SKM-1 (cell line): Measurements from ENCODE around the gene RGS12.

Experiments used
- DNase-seq: peaks from one replicate; lab custom pipeline; 2025; ENCODE audit not compliant: unreplicated experiment; lab: John Stamatoyannopoulos, UW

RGS12 gene

DNA sequence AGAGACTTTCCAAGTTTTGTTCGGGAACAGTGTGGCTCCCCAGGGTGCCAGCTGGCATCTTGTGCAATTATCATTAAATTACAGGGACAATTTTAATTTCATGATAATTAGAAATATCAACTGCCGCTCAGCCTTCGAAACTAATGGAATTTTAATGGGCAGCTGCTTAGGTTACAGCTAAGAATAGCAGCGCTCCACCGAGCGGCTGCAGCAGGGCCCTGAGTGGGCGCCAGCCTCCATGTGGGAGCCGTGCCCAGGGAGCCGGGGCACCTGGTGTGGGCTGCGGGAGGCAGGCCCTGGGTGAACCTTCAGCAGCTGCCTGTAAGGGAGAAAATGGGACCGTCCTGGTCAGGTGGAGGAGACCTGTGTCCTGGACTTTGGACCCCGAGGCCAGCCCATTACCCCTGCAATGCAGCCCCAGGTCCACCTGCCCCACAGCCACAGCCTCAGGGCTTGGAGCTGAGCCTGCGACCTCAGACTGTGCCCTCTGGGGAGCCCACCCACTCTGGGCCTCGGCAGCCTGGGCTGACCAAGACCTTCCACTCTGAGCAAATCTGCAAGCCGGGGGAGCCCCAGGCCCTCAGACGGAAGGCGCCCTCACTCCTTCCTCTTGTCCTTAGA is 22.7 kb upstream of the RGS12 start:
- no peak for DNase-seq

DNA sequence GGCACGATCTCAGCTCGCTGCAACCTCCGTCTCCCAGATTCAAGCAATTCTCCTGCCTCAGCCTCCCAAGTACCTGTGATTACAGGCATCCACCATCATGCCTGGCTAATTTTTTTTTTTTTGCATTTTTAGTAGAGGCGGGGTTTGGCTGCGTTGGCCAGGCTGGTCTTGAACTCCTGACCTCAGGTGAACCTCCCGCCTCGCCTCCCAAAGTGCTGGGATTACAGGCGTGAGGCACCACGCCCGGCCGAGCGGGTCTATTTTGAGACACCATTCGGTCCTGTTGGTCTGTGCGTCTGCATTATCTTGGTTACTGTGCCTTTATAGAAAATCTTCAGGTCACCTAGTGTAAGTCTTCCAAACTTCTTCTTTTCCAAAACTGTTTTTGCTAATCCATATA is 21.7 kb upstream of the RGS12 start:
- DNase-seq: no peak

DNA sequence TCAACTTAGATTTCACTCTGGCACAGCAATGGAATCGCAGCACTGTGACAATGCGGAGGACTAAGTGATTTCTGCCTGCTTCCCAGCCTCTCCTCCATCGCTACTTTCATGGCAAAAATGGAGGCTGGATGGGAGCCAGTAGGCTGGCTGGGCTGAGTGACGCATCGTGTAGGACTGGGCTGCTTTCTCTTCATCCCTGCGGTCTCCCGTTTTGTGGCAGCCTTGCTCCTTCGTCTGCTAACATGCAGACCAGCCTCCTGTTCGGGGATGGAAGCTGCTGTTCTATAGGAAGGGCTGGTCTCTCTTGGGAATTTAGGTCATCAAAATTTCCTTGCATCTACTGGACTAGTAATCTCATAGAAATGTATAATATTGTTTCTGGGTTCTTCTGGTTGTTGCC is 15.8 kb upstream of the RGS12 start:
- no peak for DNase-seq

DNA sequence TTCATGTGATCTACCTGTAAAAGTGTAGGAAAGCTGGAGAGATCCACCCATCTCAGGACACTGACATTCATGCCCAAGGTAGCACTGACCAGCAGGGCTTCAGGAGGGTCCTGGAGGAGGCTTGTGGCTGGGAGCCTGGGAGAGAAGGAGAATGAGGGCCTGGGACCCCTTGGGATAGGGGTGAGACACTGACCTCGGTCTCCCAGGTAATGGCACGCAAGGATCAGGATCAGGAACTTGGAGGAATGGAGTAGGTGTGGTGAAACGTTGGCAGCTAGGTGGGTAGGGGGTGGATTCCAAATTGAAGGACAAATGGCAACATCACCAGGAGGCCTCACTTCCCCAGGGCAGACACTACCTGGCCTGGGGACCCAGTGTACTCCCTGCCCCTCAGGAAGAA is 12.4 kb upstream of the RGS12 start:
- no peak for DNase-seq

DNA sequence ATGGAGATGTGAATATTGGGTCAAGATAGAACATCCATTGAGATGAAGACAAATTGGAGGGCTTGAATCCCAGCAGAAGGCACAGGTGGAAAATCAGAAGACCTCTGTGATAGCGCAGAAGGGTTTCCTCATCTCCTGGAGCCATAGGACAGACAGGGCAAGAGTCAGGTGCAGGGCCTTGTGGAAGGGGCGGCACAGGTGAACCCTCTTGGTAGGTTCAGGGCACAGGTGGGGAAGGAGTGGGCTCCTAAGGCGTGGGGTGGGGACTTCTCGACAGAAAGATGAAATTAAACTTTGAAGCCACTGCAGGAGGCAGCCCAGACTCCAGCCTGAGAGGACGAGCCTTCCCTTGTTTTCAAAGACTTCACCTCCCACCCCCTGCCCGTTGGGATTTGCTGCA is 9.3 kb upstream of the RGS12 start:
- no peak for DNase-seq

DNA sequence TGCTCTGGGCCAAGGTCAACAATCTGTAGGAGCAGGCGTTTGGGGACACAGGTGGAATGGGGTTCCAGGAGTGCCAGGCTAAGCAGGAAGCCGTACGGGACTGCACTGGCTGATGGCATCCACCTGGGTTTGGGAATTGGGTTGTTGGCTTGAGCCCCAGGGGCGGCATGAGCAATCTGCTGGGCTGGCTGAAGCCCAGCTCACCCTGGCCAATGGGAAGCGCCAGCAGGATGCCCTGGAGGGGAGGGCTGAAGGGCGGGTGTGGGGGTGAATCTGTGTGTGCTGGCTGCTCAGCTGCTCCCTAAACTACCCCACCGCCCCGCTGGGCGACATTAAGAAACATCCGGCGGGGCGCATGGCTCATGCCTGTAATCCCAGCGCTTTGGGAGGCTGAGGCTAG is 8.9 kb upstream of the RGS12 start:
- no peak for DNase-seq

DNA sequence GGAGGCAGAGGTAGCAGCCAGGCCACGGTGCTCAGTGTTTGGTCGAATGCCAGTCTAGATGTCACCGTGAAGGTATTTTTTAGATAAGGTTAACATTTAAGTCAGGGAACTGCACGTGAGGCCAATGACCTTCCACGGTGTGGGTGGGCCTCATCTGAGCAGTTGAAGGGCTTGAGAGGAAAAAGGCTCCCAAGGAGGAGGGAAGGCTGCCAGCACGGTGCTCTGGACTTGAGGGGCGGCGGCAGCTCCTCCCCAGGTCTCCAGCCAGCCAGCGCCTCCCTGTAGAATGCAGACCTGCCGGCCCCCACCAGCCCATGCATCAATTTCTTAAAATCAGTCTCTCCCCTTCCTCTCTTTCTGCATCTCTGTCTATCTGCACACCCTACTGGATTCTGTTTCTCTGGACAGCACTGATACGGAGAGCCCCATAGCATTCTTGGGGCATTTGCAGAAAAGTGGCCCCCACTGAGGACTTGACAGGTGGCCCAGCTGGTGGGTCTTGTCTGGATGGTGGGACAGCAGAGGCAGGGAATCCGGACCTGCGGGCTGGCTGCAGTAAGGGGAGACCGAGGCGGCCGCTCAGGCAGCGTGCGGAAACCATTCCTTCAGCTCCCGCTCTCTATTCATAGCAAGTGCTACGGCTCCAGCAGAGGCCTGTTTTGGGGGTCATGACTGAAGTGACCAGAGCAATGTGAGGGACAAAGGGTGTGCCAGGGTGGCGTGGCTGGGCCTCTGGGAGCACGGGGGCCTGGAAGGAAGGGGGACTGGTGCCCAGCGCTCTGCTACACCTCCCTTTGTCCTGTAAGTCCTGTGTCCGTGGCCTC is 7.9 kb upstream of the RGS12 start:
- no peak for DNase-seq

DNA sequence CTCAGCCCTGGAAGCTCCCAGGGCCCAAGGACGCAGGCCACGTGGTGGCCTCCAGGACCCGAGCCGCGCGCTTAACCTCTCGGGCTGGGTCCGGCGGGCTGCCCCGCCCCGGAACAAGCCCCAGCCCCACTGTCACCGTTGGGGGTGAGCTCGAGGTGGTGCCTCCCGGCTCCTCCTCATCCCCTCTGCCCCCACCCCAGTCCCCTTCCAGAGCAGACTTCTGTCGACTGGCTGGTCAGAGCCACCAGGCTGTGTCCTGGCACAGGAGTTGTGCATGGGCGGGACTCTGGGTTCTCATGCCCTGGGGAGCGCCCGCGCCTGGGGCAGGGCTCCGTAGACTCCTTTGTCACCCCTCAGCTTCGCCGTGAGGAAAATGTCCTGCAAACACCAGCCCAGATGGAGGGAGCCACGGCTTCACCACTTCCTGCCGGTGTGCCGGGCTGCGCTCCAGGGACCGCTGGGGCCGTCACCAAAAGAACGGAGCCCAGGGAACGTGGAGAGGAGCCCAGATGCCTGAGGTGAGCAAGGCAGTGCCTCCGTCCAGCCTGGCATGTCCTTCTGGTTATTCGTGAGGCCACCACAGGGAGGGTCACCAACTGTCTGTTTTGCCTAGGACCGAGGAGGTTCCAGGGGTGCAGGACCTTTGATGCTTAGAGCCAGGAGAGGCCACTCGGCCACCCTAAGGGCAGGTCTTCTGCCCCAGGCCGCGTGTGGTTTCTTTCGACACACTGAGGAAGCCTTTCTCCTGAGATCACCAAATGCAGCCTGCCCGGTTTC is 7.1 kb upstream of the RGS12 start:
- peak; percentile 98 for DNase-seq

DNA sequence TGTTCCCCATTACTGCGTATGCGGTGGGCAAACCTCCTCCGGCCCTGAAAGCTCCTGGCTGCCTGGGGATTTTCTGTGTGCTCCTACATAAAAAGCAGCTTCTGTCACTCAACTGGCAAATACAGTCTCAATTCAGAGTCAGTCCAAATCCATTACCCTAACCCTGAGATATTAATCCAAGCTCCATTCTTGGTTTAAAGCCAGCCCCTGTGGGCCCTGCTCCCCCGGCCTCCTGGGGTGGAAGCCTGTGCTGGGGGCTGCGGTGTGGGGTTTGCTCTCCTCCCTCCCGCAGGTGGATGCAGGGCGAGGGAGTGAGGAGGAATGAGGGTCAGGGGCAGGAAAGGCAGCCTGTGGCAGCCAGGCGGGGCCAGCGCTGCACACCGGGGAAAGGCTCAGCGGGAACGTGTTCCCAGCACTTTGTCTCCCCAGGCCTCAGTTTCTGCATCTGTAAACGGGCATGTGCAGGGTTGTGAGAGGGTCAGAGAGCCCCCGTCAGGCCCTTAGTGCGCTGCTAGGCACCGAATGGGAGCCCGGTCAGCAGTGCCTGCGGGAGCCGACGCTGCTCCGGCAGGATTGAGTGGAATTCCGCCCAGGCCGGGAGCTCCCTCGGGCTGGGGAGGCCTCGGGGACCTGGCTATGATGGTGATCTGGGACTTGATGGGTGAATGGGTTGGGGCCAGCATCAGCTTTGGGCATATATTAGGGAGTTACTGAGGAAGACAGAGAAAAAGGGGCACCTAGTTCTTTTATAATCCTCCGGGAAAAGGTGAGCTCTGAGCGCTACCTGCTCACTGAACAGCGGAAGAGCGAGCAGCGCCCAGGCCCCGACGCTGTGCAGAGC is 6.3 kb upstream of the RGS12 start:
- no peak for DNase-seq

DNA sequence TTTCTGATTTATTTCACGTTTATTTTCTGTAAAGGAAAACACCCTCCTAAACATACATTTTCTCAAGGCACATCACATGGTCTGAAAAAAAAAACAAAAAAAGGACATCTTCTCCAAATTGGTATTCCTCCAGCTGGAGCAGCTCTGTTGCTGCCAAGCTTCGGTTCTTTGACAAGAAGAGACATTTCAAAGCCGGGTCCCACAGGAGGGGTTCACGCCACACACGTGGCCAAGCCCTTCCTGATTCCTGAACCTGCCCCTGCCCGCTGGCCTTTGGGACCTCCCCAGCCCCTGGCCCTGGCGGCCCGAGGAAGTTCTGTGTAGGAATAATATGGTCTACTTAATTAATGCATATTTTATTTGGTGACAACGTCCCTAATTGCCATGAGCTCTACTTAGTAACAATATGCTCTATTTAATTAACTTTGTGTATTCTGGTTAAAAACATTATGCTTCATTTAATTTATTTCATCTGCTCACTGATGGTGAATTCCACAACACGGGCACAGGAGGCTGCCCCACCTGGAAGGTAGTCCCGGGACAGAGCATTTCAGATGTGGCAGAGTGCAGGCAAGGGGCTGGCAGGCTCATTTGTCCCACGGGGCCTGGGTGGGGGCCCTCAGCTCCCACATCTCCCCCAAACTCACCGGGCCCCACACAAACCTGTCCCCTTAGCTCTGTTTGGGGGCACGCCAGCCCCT is 5.4 kb upstream of the RGS12 start:
- no peak for DNase-seq

DNA sequence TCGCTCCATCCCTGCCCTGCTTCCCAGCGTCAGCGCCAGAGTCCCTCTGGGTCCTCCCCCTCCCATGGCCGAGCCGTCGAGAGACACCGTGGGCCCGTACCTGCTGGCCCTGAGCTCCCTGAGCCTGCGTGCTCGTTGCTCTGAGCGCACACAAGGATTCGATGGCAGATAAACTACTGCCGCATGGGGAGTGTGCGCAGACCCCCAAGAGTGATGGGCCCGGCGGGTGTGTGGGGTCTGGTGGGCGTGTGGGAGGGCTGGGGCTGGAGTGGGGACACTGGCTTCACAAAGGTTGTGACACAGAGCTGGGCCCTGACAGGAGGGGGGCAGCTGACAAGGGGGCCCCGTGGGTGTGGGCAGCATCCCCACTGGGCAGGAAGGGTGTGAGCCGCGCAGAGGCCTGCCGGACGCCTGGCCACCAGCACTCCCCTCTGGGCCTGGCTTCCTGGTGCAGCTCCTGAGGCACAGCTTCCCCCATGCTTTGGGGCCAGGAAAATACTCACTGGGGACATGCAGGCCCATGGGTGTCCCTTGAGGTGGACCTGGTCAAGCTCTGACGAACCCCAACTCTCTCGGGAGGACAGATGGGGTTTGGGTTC is 4.8 kb upstream of the RGS12 start:
- DNase-seq: no peak

DNA sequence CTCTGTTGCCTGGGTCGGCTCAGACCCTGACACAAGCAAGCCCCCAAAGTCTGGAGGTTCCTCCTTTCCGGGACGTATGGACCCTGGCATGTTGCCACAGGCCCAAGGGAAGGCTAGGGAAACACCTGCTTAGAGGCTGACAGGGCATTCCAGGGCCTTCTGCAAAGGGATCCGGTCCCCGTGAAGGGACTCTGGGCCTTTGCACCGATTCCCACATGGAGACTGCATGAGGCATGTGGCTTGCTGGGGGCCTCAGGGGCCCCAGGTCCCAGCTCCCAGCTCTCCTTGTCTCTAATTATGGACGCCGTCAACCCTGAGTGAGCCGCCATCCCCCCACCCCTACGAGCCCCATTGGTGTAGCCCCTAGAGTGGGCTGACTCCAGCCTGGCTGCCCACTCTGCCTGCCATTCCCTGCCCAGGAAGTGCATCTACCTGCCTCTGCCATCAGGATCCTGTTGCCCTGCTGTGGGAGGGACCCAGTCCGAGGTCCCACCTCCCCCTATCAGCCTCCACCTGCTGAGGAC is 4.2 kb upstream of the RGS12 start:
- DNase-seq: no peak

DNA sequence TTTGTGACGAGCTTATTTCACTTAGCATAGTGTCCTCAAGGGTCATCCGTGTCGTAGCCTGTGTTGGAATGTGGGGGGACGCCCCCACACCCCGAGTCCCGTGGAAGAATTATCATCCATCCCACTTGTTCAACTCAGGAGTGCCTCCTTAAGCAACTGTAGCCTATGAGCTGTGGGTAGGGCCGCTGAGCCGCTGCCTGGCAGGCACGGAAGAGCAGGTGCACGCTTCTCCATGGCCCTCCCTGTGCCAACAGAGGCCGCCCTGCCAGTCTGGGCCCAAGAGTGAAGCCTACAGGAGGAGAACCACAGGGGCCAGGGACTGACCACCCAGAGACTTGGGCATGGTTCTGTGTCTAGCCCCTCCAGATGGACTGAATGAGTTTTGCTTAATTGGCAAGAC is 2.3 kb upstream of the RGS12 start:
- DNase-seq: no peak

DNA sequence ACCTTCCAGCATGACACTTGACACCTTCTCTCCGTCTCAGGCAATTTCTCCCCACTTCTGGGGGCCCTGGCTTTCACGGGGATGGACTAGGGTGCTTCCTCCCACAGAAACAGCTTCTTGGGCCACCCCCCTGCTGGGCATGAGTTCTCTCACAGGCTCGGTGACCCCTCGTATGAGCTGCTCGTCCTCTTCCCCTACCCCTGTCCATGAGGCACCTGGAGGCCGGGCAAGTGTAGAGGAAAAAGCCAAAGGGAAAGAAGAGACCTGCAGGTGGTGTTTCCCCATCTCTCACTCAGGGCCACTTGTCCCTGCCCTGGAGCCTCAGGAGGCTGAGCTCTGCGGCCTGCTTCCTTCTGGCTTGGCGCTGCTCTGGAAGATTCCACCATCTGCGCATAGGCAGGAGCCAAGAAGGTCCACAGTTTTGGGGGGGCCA is 1.9 kb upstream of the RGS12 start:
- DNase-seq: no peak

DNA sequence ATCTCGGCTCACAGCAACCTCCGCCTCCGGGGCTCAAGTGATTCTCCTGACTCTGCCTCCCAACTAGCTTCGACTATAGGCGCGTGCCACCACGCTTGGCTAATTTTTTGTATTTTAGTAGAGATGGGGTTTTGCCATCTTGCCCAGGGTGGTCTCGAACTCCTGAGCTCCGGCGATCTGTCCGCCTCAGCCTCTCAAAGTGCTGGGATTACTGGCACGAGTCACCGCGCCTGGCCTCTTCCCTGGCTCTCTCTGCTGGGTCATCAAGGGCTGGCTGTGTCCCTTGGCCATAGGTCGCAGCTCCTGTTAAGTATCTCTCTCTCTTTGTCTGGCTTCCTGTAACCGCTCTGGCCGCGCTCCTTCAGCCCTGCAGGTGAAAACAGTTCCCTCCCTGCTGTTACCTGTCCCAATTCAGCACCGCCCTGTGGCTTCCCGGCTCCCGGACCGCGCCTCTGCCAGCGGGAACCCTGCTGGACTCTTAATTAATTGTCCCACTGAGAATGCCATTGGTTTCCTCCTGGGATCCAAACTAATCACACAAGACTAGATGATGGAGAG is 1.3 kb upstream of the RGS12 start:
- no peak for DNase-seq

DNA sequence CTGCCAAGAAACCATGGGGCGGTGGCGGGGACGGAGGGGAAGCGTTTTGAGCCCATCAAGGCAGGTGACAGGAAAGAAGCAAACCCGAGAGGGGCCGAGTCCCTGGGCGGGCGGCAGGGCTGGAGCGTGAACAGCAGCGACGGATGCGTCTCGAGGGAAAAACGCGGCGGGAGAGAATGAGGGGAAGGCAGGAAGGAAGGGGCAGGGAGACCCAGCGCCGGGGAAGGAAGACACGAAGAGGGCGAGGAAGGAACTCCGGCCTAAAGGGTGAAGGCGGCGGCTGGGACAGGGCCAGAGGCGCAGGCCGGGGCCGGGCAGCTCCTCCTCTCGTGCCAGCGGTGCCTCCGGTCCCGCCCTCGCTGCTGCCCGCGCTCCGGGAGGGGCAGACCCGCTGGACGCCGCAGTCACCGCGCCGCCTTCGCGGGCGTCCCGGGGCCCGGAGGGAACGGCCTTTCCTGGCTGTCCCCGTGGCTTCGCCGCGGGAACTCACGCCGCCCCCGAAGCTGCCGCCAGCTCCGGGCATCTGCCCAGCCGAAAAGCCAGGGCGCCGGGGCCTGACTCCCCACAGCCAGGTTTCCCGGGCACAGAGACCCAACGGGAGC is 751 bp upstream of the RGS12 start:
- DNase-seq: no peak

DNA sequence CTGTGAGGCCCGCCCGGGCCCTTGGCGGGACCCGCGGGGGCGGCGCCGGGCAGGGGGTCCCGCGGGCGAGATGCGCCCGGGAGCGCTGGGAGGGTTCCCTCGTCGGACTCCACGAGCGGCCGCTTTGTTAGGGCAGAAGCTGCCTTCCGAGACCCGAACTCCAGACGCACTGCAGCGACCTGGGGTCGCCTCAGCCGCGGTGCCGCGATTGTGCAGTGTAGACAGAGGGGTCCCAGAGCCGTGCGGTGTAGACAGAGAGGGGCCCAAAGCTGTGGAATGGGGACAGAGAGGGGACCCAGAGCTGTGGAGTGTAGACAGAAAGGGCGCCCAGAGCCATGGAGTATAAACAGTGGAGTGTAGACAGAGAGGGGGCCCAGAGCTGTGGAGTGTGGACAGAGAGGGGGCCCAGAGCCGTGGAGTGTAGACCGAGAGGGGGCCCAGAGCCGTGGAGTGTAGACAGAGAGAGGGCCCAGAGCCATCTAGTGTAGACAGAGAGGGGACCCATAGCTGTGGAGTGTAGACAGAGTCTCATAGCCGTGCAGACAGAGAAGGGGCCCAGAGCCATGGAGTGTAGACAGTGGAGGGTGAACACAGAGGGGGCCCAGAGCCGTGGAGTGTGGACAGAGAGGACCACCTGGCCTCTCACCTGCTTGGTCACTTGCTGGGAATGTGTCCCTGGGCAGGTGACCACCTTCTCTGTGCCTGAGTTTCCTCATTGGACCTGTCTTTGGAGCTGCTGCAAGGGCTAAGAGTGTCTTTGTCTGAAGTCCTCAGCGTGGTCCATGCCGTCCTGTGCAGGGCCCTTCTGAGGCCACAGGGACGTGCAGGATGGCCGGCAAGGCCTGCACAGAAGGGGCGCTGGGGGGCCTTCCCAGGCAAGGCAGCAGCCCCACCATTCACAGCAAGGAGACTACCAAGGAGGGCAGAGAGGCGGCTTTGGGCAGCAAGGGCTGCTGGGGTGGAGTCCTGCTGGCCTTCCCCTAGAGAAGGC is 875 bp downstream of the RGS12 start:
- no peak for DNase-seq
